Tibial nerve (tissue), 4 donors: ENCODE results near the gene CCBE1. TPM values are rescaled to one million over a fixed set of nuclear protein-coding genes. Genes with fewer than 3 reads are reported as not detected.

Experiments
- DNase-seq, 2 donors: peaks; one replicate each; pipeline ENCODE4 v3.0.0-alpha.2; 2019; ENCODE audit warnings: low spot score in 2 of 2
- H3K27ac ChIP-seq, 4 donors: fragments of 200-600 bp; sonication (generic) in 3 of 4; one replicate each; pipeline ENCODE4 v1.5.1; 2017 to 2019; ENCODE audit warnings: mild to moderate bottlenecking in 1 of 4
- H3K27me3 ChIP-seq, 2 donors: fragments of 200-600 bp; sonication (generic) in 1 of 2; one replicate each; pipeline versions ENCODE4 v1.5.1 to v1.6.0; 2017 to 2019
- H3K36me3 ChIP-seq, 3 donors: fragments of 200-600 bp; sonication (generic); one replicate each; pipeline ENCODE4 v1.5.1; 2018 to 2019
- H3K4me1 ChIP-seq, 4 donors: fragments of 200-600 bp; sonication (generic) in 3 of 4; one replicate each; pipeline ENCODE4 v1.5.1; 2017 to 2019
- H3K4me3 ChIP-seq, 4 donors: fragments of 200-600 bp; sonication (generic) in 3 of 4; one replicate each; pipeline ENCODE4 v1.5.1; 2017 to 2019; ENCODE audit warnings: mild to moderate bottlenecking in 1 of 4, moderate library complexity in 1 of 4
- H3K9me3 ChIP-seq, 4 donors: fragments of 200-600 bp; sonication (generic) in 3 of 4; one replicate each; pipeline ENCODE4 v1.5.1; 2017 to 2019
- EP300 ChIP-seq, 2 donors: sonication (generic); formaldehyde crosslinking; IDR thresholded peaks; one replicate each; pipeline ENCODE4 v1.6.1; 2017; ENCODE audit warnings: antibody characterized with exemption in 2 of 2, mild to moderate bottlenecking in 1 of 2
- POLR2A ChIP-seq, 2 donors: fragments of 450-650 bp; IDR thresholded peaks; one replicate each; pipeline ENCODE4 v1.6.1; 2017; ENCODE audit warnings: antibody characterized with exemption in 2 of 2, mild to moderate bottlenecking in 2 of 2, moderate library complexity in 2 of 2
- WGBS, 2 donors: methylation state at CpG; one replicate each; pipeline ENCODE4 v1.1.5; 2018; 5-methylcytosine and 5-hydroxymethylcytosine counted together
- total RNA-seq, 4 donors: library from RNA; depleted of rRNA; stranded (reverse); fragments of >200 nt; gene quantifications; one replicate each; pipeline ENCODE4 v1.1.0, GENCODE V29; 2016
- TF ChIP-seq, protein P1 (sequence below), 5 experiments: fragments of 200-600 bp in 3 of 5; fragments of 450-650 bp in 2 of 5; sonication (generic) in 3 of 5; IDR thresholded peaks; one replicate each; pipeline ENCODE4 v1.5.1; 2016 to 2019; ENCODE audit warnings: antibody characterized with exemption in 5 of 5, mild to moderate bottlenecking in 3 of 5, moderate library complexity in 2 of 5

The CCBE1 gene
- total RNA-seq, 4 donors from 2014 or later = 0.30 to 3.9 (median 1.3) TPM

DNA sequence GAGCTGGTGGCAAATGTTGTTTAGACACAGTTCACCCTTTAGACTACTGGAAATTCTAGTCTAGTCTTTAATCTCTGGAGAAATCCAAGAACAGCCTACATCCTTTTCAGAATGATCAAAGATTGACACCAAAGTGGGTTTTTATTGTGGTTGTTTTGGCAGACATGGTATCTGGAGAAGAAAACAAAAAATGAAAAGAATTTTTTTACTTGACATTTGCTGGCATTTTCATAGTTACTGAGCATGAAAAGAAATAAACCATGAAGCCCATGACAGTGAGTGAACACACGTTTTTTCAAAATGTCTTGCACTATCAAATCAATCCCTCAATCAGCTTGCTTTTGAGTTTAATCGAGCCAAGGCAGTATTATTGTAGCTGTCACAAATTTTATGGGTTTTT, 125.3 kb downstream of the CCBE1 start:
- 53 to 61% methylated on average over 2 of the region's 2 CpGs for WGBS, 2 donors
- no peak overlapping the region for H3K4me3 ChIP-seq
- TF ChIP-seq, protein P1, sequence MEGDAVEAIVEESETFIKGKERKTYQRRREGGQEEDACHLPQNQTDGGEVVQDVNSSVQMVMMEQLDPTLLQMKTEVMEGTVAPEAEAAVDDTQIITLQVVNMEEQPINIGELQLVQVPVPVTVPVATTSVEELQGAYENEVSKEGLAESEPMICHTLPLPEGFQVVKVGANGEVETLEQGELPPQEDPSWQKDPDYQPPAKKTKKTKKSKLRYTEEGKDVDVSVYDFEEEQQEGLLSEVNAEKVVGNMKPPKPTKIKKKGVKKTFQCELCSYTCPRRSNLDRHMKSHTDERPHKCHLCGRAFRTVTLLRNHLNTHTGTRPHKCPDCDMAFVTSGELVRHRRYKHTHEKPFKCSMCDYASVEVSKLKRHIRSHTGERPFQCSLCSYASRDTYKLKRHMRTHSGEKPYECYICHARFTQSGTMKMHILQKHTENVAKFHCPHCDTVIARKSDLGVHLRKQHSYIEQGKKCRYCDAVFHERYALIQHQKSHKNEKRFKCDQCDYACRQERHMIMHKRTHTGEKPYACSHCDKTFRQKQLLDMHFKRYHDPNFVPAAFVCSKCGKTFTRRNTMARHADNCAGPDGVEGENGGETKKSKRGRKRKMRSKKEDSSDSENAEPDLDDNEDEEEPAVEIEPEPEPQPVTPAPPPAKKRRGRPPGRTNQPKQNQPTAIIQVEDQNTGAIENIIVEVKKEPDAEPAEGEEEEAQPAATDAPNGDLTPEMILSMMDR (IDR thresholded peaks at IDR 0.05) = no peak
- TF ChIP-seq POLR2A (IDR thresholded peaks at IDR 0.05) (no peak), EP300 (IDR thresholded peaks at IDR 0.05) (no peak)
- H3K27me3 ChIP-seq = no peaks in the 10 kb centered on the region
- H3K27ac ChIP-seq = no peak overlapping the region
- DNase-seq = no peak
- no peaks in the 10 kb centered on the region for H3K4me1 ChIP-seq
- no peaks in the 10 kb centered on the region for H3K9me3 ChIP-seq
- H3K36me3 ChIP-seq = no peaks in the 10 kb centered on the region

GRCh38 chr18:59570796-59571195, 126.4 kb downstream of the CCBE1 start:
- no peaks in the 10 kb centered on the region for H3K4me1 ChIP-seq
- H3K27me3 ChIP-seq = no peaks in the 10 kb centered on the region
- TF ChIP-seq, protein P1 (IDR thresholded peaks at IDR 0.05) = no peak
- no peak for TF ChIP-seq EP300 (IDR thresholded peaks at IDR 0.05)
- TF ChIP-seq POLR2A (IDR thresholded peaks at IDR 0.05) = no peak
- DNase-seq = no peak
- no peak overlapping the region for H3K4me3 ChIP-seq
- H3K36me3 ChIP-seq = no peaks in the 10 kb centered on the region
- H3K9me3 ChIP-seq = no peaks in the 10 kb centered on the region
- no peak overlapping the region for H3K27ac ChIP-seq
- 53 to 60% methylated on average over 3 to 6 of the region's 6 CpGs for WGBS, 2 donors

- no peaks in the 10 kb centered on the region for H3K27me3 ChIP-seq
- WGBS, 2 donors = 35 to 48% methylated on average over 6 of the region's 6 CpGs
- DNase-seq = no peak
- H3K9me3 ChIP-seq = no peaks in the 10 kb centered on the region
- no peaks in the 10 kb centered on the region for H3K4me1 ChIP-seq
- TF ChIP-seq POLR2A (IDR thresholded peaks at IDR 0.05) = no peak
- TF ChIP-seq EP300 (IDR thresholded peaks at IDR 0.05) = no peak
- TF ChIP-seq, protein P1 (IDR thresholded peaks at IDR 0.05) = no peak
- no peak overlapping the region for H3K27ac ChIP-seq
- no peak overlapping the region for H3K4me3 ChIP-seq
- no peaks in the 10 kb centered on the region for H3K36me3 ChIP-seq
These were observed 127.0 kb downstream of the CCBE1 start for GRCh38 chr18:59570101-59570775.

- no peak overlapping the region for H3K4me3 ChIP-seq
- no peaks in the 10 kb centered on the region for H3K4me1 ChIP-seq
- H3K27me3 ChIP-seq = no peaks in the 10 kb centered on the region
- H3K36me3 ChIP-seq = no peaks in the 10 kb centered on the region
- 11 to 38% methylated on average over 1 of the region's 1 CpG for WGBS, 2 donors
- TF ChIP-seq POLR2A (IDR thresholded peaks at IDR 0.05) (no peak), EP300 (IDR thresholded peaks at IDR 0.05) (no peak)
- TF ChIP-seq, protein P1 (IDR thresholded peaks at IDR 0.05) = no peak
- DNase-seq = no peak
- H3K27ac ChIP-seq = no peak overlapping the region
- H3K9me3 ChIP-seq = no peaks in the 10 kb centered on the region
These were observed 127.8 kb downstream of the CCBE1 start for GRCh38 chr18:59569390-59569791.

- DNase-seq = no peak
- Histone ChIP-seq H3K27me3 (no peaks in the 10 kb centered on the region), H3K4me1 (no peaks in the 10 kb centered on the region), H3K9me3 (no peaks in the 10 kb centered on the region), H3K36me3 (no peaks in the 10 kb centered on the region), H3K4me3 (no peak overlapping the region), H3K27ac (no peak overlapping the region)
- 83 to 91% methylated on average over 6 of the region's 6 CpGs for WGBS, 2 donors
- TF ChIP-seq EP300 (IDR thresholded peaks at IDR 0.05) (no peak), POLR2A (IDR thresholded peaks at IDR 0.05) (no peak)
- TF ChIP-seq, protein P1 (IDR thresholded peaks at IDR 0.05) = no peak
These were observed 129.8 kb downstream of the CCBE1 start for GRCh38 chr18:59567431-59567830.
